Spinal cord (tissue), 10 donors: ENCODE measurements around the gene ILF2. TPM values are rescaled to one million over a fixed set of nuclear protein-coding genes. Genes with fewer than 3 reads are reported as not detected.
"Not testable (repeated sequence)": the region's sequence is repeated elsewhere in the genome, so short reads cannot be mapped to it uniquely, and the experiment has no call there.

Experiments used
- DNase-seq, 6 donors: peaks; one replicate each; pipeline versions ENCODE4 v3.0.0 to v3.0.0-alpha.2; 2013 to 2015; ENCODE audit warnings: low spot score in 6 of 6, low read depth in 4 of 6
- H3K27ac ChIP-seq: one replicate; pipeline ENCODE4 v1.5.1; 2013; ENCODE audit warnings: low read depth, low read length, control low read depth
- H3K27me3 ChIP-seq: one replicate; pipeline ENCODE4 v1.6.1; 2013; ENCODE audit warnings: low read length; ENCODE audit not compliant: control insufficient read depth, insufficient read depth
- H3K36me3 ChIP-seq: one replicate; pipeline ENCODE4 v1.6.1; 2013; ENCODE audit warnings: low read length; ENCODE audit not compliant: control insufficient read depth, insufficient read depth
- H3K4me1 ChIP-seq: one replicate; pipeline ENCODE4 v1.6.1; 2013; ENCODE audit warnings: low read length; ENCODE audit not compliant: control insufficient read depth, insufficient read depth
- H3K4me3 ChIP-seq: one replicate; pipeline ENCODE4 v1.5.1; 2013; ENCODE audit warnings: low read depth, low read length, control low read depth
- H3K9me3 ChIP-seq: one replicate; pipeline ENCODE4 v1.6.1; 2013; ENCODE audit warnings: low read length; ENCODE audit not compliant: control insufficient read depth, insufficient read depth
- WGBS: methylation state at CpG from one replicate; pipeline ENCODE4 v1.1.5; 2013; ENCODE audit warnings: missing lambda C conversion rate; ENCODE audit not compliant: insufficient coverage; 5-methylcytosine and 5-hydroxymethylcytosine counted together
- polyA plus RNA-seq, 2 donors: library from polyadenylated mRNA; unstranded; fragments of 120-200 nt; gene quantifications; one replicate each; pipeline ENCODE4 v1.2.1, GENCODE V29; 2013; ENCODE audit not compliant: insufficient read length in 2 of 2
- total RNA-seq, 2 donors: library from RNA; depleted of rRNA in 1 of 2; stranded (reverse); fragments of 120-200 nt in 1 of 2; fragments of >200 nt in 1 of 2; gene quantifications; one replicate each; pipeline versions ENCODE4 v1.2.3 to v1.2.4, GENCODE V29; 2013 to 2014
- donor health status: healthy.

ILF2 gene
- total and polyA plus RNA-seq, 4 donors: 155 to 243 (median 211) TPM

- 88% methylated on average over 5 of the region's 7 CpGs for WGBS
- no peaks in the 10 kb centered on the region for H3K36me3 ChIP-seq
- H3K4me3 ChIP-seq: no peak overlapping the region
- no peak for DNase-seq
- H3K9me3 ChIP-seq: no peaks in the 10 kb centered on the region
- no peak overlapping the region for H3K27ac ChIP-seq
- peaks cover 40% of the 10 kb centered on the region for H3K27me3 ChIP-seq
- H3K4me1 ChIP-seq: peaks cover 19% of the 10 kb centered on the region
Measured at GRCh38 chr1:153682730-153683129, 11.9 kb upstream of the ILF2 start.

DNA sequence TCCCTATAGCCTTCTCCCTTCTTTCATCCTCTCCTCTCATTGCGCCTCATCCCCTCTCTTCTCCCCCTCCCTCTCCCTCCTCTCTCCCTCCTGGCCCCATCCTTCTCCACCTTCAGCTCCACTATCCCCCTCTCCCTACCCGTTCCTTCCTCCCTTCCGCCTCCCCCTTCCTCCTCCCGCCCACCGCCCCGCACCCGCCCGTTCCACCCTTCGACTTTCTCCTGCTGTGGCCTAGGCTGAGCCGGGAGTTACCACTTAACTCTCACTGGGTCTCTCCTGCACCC, 9.3 kb upstream of the ILF2 start:
- Histone ChIP-seq H3K4me3 (no peak overlapping the region), H3K4me1 (peaks cover 21% of the 10 kb centered on the region), H3K36me3 (no peaks in the 10 kb centered on the region), H3K27ac (no peak overlapping the region), H3K9me3 (no peaks in the 10 kb centered on the region), H3K27me3 (peaks cover 40% of the 10 kb centered on the region)
- DNase-seq: no peak
- WGBS: 10% methylated on average over 5 of the region's 10 CpGs

DNA sequence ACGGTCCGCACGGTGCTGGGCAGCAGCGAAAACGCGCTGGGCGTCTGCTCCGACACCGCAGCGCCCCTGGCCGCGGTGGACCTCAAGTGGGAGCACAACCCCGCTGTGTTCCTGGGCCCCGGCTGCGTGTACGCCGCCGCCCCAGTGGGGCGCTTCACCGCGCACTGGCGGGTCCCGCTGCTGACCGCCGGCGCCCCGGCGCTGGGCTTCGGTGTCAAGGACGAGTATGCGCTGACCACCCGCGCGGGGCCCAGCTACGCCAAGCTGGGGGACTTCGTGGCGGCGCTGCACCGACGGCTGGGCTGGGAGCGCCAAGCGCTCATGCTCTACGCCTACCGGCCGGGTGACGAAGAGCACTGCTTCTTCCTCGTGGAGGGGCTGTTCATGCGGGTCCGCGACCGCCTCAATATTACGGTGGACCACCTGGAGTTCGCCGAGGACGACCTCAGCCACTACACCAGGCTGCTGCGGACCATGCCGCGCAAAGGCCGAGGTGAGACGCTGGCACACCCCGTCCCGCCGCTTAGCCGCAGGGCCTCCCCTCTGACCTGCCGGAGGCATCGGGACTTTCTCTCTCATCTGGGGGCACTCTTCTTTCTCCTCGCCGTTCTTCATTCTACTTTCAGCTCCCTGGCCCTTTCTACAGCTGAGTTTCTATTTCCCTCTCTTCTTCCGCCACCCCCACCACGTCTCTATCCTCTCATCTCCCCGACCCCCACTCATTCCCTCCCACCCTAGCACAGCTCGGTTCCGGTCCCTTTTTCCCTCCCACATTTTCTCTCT, 8.7 kb upstream of the ILF2 start:
- peaks cover 21% of the 10 kb centered on the region for H3K4me1 ChIP-seq
- peaks cover 40% of the 10 kb centered on the region for H3K27me3 ChIP-seq
- no peak overlapping the region for H3K27ac ChIP-seq
- WGBS: under 1% methylated on average over 73 of the region's 73 CpGs
- H3K36me3 ChIP-seq: no peaks in the 10 kb centered on the region
- no peaks in the 10 kb centered on the region for H3K9me3 ChIP-seq
- peak in 2 of 6 donors; percentile 13 to 26 for DNase-seq
- peak overlapping the region; percentile 38 for H3K4me3 ChIP-seq

DNA sequence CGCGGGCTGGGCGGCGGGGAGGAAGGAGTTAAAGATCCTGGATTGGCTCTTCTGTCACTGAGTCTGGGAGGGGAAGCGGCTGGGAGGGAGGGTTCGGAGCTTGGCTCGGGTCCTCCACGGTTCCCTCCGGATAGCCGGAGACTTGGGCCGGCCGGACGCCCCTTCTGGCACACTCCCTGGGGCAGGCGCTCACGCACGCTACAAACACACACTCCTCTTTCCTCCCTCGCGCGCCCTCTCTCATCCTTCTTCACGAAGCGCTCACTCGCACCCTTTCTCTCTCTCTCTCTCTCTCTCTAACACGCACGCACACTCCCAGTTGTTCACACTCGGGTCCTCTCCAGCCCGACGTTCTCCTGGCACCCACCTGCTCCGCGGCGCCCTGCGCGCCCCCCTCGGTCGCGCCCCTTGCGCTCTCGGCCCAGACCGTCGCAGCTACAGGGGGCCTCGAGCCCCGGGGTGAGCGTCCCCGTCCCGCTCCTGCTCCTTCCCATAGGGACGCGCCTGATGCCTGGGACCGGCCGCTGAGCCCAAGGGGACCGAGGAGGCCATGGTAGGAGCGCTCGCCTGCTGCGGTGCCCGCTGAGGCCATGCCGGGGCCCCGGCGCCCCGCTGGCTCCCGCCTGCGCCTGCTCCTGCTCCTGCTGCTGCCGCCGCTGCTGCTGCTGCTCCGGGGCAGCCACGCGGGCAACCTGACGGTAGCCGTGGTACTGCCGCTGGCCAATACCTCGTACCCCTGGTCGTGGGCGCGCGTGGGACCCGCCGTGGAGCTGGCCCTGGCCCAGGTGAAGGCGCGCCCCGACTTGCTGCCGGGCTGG, 7.9 kb upstream of the ILF2 start, which contains the start of gene NPR1:
TSS of gene NPR1 (plus strand) at position 170 of the 818 bp plus-strand sequence. CDS start at position 591, 421 bp downstream.
- Histone ChIP-seq H3K4me3 (peak within 1 kb of the TSS; percentile 38), H3K36me3 (no peaks in the 10 kb centered on the region), H3K9me3 (no peaks in the 10 kb centered on the region), H3K27ac (no peak within 1 kb of the TSS), H3K27me3 (peaks cover 40% of the 10 kb centered on the region), H3K4me1 (peaks cover 21% of the 10 kb centered on the region)
- WGBS: under 1% methylated on average over 78 of the region's 78 CpGs
- DNase-seq: peak in 2 of 6 donors; percentile 65 to 73

GRCh38 chr1:153677718-153678518, 7.1 kb upstream of the ILF2 start:
- no peaks in the 10 kb centered on the region for H3K36me3 ChIP-seq
- DNase-seq: peak in 2 of 6 donors; percentile 79 to 89
- 2% methylated on average over 23 of the region's 29 CpGs for WGBS
- H3K27me3 ChIP-seq: peaks cover 40% of the 10 kb centered on the region
- no peaks in the 10 kb centered on the region for H3K9me3 ChIP-seq
- H3K27ac ChIP-seq: no peak overlapping the region
- H3K4me3 ChIP-seq: peak overlapping the region; percentile 35
- peaks cover 21% of the 10 kb centered on the region for H3K4me1 ChIP-seq

- H3K4me1 ChIP-seq: peaks cover 30% of the 10 kb centered on the region
- no peaks in the 10 kb centered on the region for H3K9me3 ChIP-seq
- no peak for DNase-seq
- no peak overlapping the region for H3K4me3 ChIP-seq
- peaks cover 8% of the 10 kb centered on the region for H3K27me3 ChIP-seq
- no peak overlapping the region for H3K27ac ChIP-seq
- WGBS: no CpG with 5 or more reads among the region's 2 CpGs
- H3K36me3 ChIP-seq: peaks cover 13% of the 10 kb centered on the region
Measured at GRCh38 chr1:153673511-153673910, 2.7 kb upstream of the ILF2 start.

GRCh38 chr1:153671628-153672353, 998 bp upstream of the ILF2 start:
- Histone ChIP-seq H3K36me3 (peaks cover 24% of the 10 kb centered on the region), H3K27ac (peak overlapping the region; percentile 85), H3K4me3 (peak overlapping the region; percentile 96), H3K4me1 (peaks cover 22% of the 10 kb centered on the region)
- 18% methylated on average over 12 of the region's 28 CpGs for WGBS
- DNase-seq, H3K9me3 ChIP-seq, H3K27me3 ChIP-seq: not testable (repeated sequence)

DNA sequence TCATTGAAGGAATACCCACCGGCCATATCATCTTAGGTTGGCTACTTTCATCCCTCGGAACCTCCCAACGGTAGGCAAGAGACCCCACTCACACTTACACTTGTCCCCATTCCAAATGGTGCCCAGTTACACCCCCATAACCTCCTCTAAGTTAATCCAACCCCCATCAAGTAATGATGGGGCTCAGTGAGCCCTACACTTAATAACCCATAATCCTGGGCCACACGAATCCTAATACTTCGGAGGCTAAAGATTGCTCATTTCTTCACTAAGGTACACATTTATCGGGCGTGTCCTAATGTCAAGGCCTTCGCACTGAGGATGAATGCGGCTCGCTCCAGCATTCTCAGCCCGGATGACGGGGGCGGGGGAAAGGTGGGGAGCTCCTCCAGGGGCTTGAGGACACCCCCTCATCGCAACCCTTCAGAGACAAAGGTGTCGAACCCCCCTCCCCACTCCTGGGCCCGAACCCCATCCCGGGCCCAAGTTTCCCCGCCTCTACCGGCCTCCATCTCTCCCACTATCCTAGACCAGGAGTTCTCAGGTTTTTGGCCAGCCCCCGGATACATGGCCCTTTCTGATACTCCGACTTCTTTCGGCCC, 435 bp downstream of the ILF2 start:
- no peak for DNase-seq
- H3K4me1 ChIP-seq: peaks cover 22% of the 10 kb centered on the region
- H3K36me3 ChIP-seq: peaks cover 39% of the 10 kb centered on the region
- H3K27me3 ChIP-seq: no peaks in the 10 kb centered on the region
- WGBS: 2% methylated on average over 22 of the region's 22 CpGs
- H3K9me3 ChIP-seq: no peaks in the 10 kb centered on the region
- H3K27ac ChIP-seq: peak overlapping the region; percentile 80
- H3K4me3 ChIP-seq: peak overlapping the region; percentile 96
